Mesendoderm (in vitro differentiated cells): ENCODE data around the gene SLCO4A1.

Experiments
- DNase-seq: peaks from one replicate; pipeline ENCODE4 v3.0.0; 2013
- H2AK5ac ChIP-seq: 2 replicates; pipeline ENCODE4 v1.6.1; 2013; ENCODE audit warnings: low read length, inconsistent platforms
- H2BK120ac ChIP-seq: 2 replicates; pipeline ENCODE4 v1.6.1; 2013; ENCODE audit warnings: low read depth, mild to moderate bottlenecking, low read length, moderate library complexity, mixed read lengths
- H2BK15ac ChIP-seq: replicated peaks from 2 replicates; pipeline ENCODE4 v1.6.1; 2013; ENCODE audit warnings: low read depth, mild to moderate bottlenecking, moderate library complexity
- H2BK5ac ChIP-seq: 2 replicates; pipeline ENCODE4 v1.6.1; 2013; ENCODE audit warnings: low read length, inconsistent platforms
- H3K18ac ChIP-seq: 2 replicates; pipeline ENCODE4 v1.6.1; 2013; ENCODE audit warnings: mild to moderate bottlenecking, low read length, mixed read lengths
- H3K23ac ChIP-seq: one replicate; pipeline ENCODE4 v1.6.1; 2013; ENCODE audit warnings: low read length
- H3K27ac ChIP-seq: 2 replicates; pipeline ENCODE4 v1.5.1; 2013; ENCODE audit warnings: low read depth, mild to moderate bottlenecking, inconsistent platforms, low read length, moderate library complexity
- H3K27me3 ChIP-seq: 2 replicates; pipeline ENCODE4 v1.6.1; 2013; ENCODE audit warnings: low read length, control low read depth, mild to moderate bottlenecking, inconsistent platforms; ENCODE audit not compliant: insufficient read depth, poor library complexity
- H3K36me3 ChIP-seq: 2 replicates; pipeline ENCODE4 v1.6.1; 2013; ENCODE audit warnings: low read length, inconsistent platforms; ENCODE audit not compliant: control insufficient read depth, insufficient read depth
- H3K4ac ChIP-seq: one replicate; pipeline ENCODE4 v1.6.1; 2013; ENCODE audit warnings: low read depth, mild to moderate bottlenecking, low read length, moderate library complexity
- H3K4me1 ChIP-seq: 2 replicates; pipeline ENCODE4 v1.6.1; 2013; ENCODE audit warnings: low read depth, low read length, inconsistent platforms; ENCODE audit not compliant: control insufficient read depth
- H3K4me2 ChIP-seq: 2 replicates; pipeline ENCODE4 v1.6.1; 2013; ENCODE audit warnings: low read length
- H3K4me3 ChIP-seq: 2 replicates; pipeline ENCODE4 v1.5.1; 2013; ENCODE audit warnings: mild to moderate bottlenecking, low read length
- H3K56ac ChIP-seq: one replicate; pipeline ENCODE4 v1.6.1; 2013; ENCODE audit warnings: low read length
- H3K79me1 ChIP-seq: 2 replicates; pipeline ENCODE4 v1.6.1; 2013; ENCODE audit warnings: low read length, inconsistent platforms
- H3K79me2 ChIP-seq: 2 replicates; pipeline ENCODE4 v1.6.1; 2013; ENCODE audit warnings: mild to moderate bottlenecking, low read length; ENCODE audit not compliant: control insufficient read depth, insufficient read depth
- H3K9ac ChIP-seq: 2 replicates; pipeline ENCODE4 v1.6.1; 2013; ENCODE audit warnings: low read length, inconsistent platforms
- H4K5ac ChIP-seq: one replicate; pipeline ENCODE4 v1.6.1; 2013; ENCODE audit warnings: low read length
- H4K8ac ChIP-seq: one replicate; pipeline ENCODE4 v1.6.1; 2013; ENCODE audit warnings: low read depth, mild to moderate bottlenecking, control low read depth, low read length, moderate library complexity
- WGBS: extraction: QIAGEN DNeasy Blood & Tissue Kit; methylation state at CpG from one replicate; pipeline ENCODE4 v1.1.7; 2013; ENCODE audit warnings: low lambda C conversion rate, missing lambda C conversion rate; ENCODE audit not compliant: insufficient coverage; ENCODE audit errors: extremely low coverage; 5-methylcytosine and 5-hydroxymethylcytosine counted together

SLCO4A1 gene

DNA sequence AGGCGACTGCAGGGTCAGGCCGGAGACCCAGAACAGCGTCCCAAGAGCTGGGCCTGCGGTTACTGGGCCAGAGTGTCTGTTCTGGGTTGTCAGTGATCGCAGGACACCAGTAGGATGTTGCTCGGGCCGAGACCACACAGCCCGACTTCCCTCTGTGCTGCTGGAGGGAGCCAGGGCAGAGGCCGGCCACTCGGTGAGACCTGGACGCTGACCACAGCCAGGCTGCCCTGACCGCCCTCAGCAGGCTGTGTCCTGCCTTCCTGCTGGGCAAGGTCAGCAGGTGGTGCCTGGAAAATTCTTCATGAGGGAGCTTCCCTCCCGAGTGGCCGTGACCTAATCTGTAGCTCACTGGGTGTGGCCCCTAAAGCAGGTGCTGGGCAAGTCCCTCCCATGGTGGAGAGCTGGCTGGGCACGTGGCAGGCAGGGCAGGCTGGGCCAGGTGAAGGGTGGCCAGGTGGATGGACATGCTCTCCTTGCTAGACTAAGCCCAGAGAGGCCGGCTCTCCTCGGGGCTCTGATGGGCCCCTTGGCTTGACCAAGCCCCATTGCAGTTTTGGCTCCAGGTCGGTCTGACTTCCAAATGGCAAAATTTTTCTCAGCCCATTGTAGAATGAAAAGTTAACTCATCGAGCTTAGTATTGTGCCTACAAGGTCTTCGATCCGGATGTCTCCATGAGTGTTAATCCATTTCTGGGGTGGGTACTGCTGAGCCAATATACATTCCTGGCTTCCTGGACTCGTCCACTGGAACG is 1.9 kb downstream of the SLCO4A1 start:
- no peak overlapping the region for H2BK15ac ChIP-seq
- H3K56ac ChIP-seq, result no peak overlapping the region
- no peak overlapping the region for H2BK5ac ChIP-seq
- H3K4me2 ChIP-seq, result no peak overlapping the region
- H3K4me3 ChIP-seq, result no peak overlapping the region
- DNase-seq, result no peak
- H2BK120ac ChIP-seq, result no peak overlapping the region
- H2AK5ac ChIP-seq, result no peak overlapping the region
- H3K4me1 ChIP-seq, result no peaks in the 10 kb centered on the region
- no peak overlapping the region for H4K5ac ChIP-seq
- H3K27ac ChIP-seq, result no peak overlapping the region
- H3K18ac ChIP-seq, result no peak overlapping the region
- H3K9ac ChIP-seq, result no peak overlapping the region
- H4K8ac ChIP-seq, result no peak overlapping the region
- H3K79me1 ChIP-seq, result no peaks in the 10 kb centered on the region
- no peaks in the 10 kb centered on the region for H3K79me2 ChIP-seq
- H3K27me3 ChIP-seq, result peaks cover 8% of the 10 kb centered on the region
- H3K4ac ChIP-seq, result no peak overlapping the region
- H3K23ac ChIP-seq, result no peak overlapping the region
- no CpG with 5 or more reads among the region's 23 CpGs for WGBS
- no peaks in the 10 kb centered on the region for H3K36me3 ChIP-seq

DNA sequence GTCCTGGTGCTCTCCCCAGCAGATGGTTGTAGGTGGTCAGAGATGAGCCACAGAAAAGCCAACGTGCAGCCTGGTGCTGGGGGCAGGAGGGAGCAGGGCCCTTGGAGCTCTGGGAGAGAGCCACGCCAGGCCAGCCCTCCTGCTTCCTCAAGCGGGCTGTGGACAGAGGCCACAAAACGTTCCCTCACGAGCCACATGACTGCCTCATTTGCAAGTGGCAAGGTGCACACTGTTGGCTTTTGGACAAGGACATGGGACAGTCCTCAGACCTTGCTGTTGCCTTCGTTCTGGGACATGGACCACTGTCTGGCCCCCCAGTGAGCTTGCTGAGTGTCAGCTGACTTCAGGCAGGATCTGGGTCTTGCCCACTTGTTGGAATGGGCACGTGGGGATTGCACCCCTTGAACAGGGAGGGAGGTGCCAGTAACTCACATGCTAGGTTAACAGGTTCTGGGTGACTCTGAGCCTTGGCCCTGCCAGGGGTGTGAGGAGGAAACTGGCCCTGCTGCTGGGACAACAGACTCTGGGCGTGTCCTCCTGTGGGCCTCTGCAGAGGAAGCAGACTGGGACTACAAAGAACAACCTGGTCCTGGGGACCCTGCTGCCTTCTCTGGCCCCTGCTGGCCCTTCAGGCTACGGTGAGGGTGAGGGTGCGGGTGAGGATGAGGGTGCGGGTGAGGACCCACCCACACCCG is 2.6 kb downstream of the SLCO4A1 start:
- Histone ChIP-seq H3K4me3 (no peak overlapping the region), H3K4ac (no peak overlapping the region), H3K9ac (no peak overlapping the region), H2BK120ac (no peak overlapping the region), H3K27ac (no peak overlapping the region), H3K56ac (no peak overlapping the region), H3K4me1 (no peaks in the 10 kb centered on the region), H3K23ac (no peak overlapping the region), H3K79me1 (no peaks in the 10 kb centered on the region), H4K8ac (no peak overlapping the region), H4K5ac (no peak overlapping the region), H2BK5ac (no peak overlapping the region), H3K18ac (no peak overlapping the region), H3K4me2 (no peak overlapping the region), H3K79me2 (no peaks in the 10 kb centered on the region), H2AK5ac (no peak overlapping the region), H3K36me3 (no peaks in the 10 kb centered on the region), H2BK15ac (no peak overlapping the region), H3K27me3 (peaks cover 8% of the 10 kb centered on the region)
- no peak for DNase-seq
- WGBS, result no CpG with 5 or more reads among the region's 12 CpGs

DNA sequence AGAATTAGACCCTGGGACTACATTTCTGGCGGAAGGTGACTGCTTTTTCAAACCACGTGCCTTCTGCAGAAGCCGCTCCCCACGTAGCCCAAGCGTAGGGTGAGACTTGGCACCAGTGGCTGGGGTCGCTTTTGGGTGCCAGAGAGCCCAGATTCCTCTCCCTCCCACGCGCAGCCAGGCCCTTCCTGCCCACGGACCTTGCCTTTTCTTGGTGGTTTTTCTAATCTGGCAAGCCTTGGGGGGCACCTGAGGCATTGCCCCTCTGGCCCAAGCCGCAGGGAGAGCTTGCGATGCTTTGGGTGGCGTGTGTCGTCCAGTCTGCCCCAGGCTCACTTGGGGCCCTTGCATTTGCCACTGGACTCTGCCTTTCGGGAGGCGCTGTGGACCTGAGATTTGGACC is 3.3 kb downstream of the SLCO4A1 start:
- Histone ChIP-seq H4K5ac (no peak overlapping the region), H3K4me1 (no peaks in the 10 kb centered on the region), H2AK5ac (no peak overlapping the region), H3K36me3 (no peaks in the 10 kb centered on the region), H3K27ac (no peak overlapping the region), H3K79me2 (no peaks in the 10 kb centered on the region), H3K4me3 (no peak overlapping the region), H4K8ac (no peak overlapping the region), H3K27me3 (peaks cover 8% of the 10 kb centered on the region), H3K79me1 (no peaks in the 10 kb centered on the region), H3K23ac (no peak overlapping the region), H3K4me2 (no peak overlapping the region), H3K56ac (no peak overlapping the region), H3K4ac (no peak overlapping the region), H2BK5ac (no peak overlapping the region), H2BK15ac (no peak overlapping the region), H3K9ac (no peak overlapping the region), H3K18ac (no peak overlapping the region), H2BK120ac (no peak overlapping the region)
- DNase-seq, result no peak
- no CpG with 5 or more reads among the region's 15 CpGs for WGBS

DNA sequence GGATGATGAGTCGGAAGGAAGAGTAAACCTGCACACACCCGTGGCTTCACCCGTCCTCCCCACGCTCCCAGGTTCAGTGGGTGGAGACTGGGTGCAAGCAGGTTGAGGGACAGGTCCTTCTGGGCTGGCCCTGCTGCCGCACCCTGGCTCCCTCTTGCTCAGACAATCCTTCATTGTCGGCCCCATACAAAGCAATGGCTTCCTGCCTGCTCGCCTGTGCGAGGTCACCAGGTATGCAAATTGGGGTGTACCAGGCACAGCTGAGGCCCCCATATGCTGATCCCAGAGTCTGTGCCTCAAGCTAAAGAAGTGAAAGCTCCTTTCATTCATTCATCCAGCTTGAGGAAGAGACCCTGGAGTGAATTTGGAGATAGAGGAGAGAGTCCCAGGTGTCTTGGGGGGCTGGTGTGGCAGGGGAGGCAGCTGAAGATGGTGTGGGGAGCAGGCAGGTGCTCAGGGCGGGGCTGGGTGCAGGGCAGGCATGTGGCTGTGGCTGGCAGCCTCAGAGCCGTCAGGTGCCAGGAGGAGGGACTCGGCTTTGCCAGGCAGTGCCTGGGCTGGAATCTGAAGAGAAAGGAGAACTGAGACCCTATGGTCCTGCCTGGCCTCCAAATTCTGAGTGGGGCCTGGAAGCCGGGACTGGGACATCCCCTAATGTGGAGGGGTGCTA is 4.7 kb downstream of the SLCO4A1 start:
- H2BK15ac ChIP-seq, result no peak overlapping the region
- no peak overlapping the region for H3K56ac ChIP-seq
- DNase-seq, result no peak
- H3K79me2 ChIP-seq, result no peaks in the 10 kb centered on the region
- no peaks in the 10 kb centered on the region for H3K36me3 ChIP-seq
- no peak overlapping the region for H2BK5ac ChIP-seq
- H3K4me1 ChIP-seq, result peaks cover 2% of the 10 kb centered on the region
- H4K5ac ChIP-seq, result no peak overlapping the region
- H3K4ac ChIP-seq, result no peak overlapping the region
- no peak overlapping the region for H3K4me2 ChIP-seq
- no peak overlapping the region for H3K9ac ChIP-seq
- H3K23ac ChIP-seq, result no peak overlapping the region
- no peak overlapping the region for H2BK120ac ChIP-seq
- no peaks in the 10 kb centered on the region for H3K79me1 ChIP-seq
- no peak overlapping the region for H3K27ac ChIP-seq
- no peak overlapping the region for H2AK5ac ChIP-seq
- no peak overlapping the region for H4K8ac ChIP-seq
- H3K27me3 ChIP-seq, result peaks cover 7% of the 10 kb centered on the region
- no peak overlapping the region for H3K4me3 ChIP-seq
- H3K18ac ChIP-seq, result no peak overlapping the region
- no CpG with 5 or more reads among the region's 12 CpGs for WGBS

DNA sequence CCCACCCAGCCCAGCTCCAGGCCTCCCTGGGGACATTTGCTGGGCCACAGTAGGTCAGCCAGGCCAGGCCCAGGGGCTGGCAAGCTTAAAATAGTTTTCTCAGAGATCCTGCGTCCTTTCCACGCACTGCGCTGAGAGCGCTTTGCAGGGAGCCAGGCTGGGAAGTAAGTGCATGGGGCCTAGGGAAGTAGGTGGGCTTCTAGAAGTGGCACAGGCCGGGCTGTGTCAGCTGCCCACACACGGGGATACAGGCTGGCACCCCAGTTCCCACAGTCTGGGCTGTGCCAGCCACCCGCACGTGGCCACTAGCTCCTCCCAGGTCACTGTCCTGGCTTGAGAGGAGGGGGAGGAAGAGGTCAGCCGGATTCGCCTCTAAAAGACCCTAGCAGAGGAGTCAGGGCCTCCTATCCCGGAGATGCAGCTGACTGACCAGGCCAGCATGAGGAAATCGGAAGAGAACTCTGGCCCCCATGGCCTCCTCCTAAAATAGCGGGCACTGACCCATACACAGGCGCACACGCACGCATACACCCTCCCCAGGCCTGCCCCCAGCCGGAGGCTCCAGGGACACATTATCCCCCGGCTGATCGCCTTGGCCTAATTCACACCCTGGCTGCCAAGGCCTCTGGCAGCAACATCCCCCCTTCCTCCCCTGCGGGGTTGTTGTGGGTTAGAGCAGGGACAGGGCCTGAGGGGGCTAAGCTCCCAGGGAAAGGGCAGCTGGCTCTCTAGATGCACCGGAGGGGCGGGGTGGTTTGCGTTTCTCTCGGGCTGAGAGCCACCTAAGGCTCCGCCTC is 5.4 kb downstream of the SLCO4A1 start:
- H3K56ac ChIP-seq, result no peak overlapping the region
- H3K4me2 ChIP-seq, result no peak overlapping the region
- no peak overlapping the region for H2BK5ac ChIP-seq
- H3K9ac ChIP-seq, result no peak overlapping the region
- no peak overlapping the region for H3K23ac ChIP-seq
- peaks cover 2% of the 10 kb centered on the region for H3K4me1 ChIP-seq
- DNase-seq, result peak; percentile 44
- H3K27ac ChIP-seq, result no peak overlapping the region
- H3K36me3 ChIP-seq, result no peaks in the 10 kb centered on the region
- H3K27me3 ChIP-seq, result peaks cover 6% of the 10 kb centered on the region
- H3K79me1 ChIP-seq, result no peaks in the 10 kb centered on the region
- H3K79me2 ChIP-seq, result no peaks in the 10 kb centered on the region
- no CpG with 5 or more reads among the region's 25 CpGs for WGBS
- no peak overlapping the region for H2AK5ac ChIP-seq
- H3K4ac ChIP-seq, result no peak overlapping the region
- no peak overlapping the region for H4K5ac ChIP-seq
- H4K8ac ChIP-seq, result no peak overlapping the region
- H2BK120ac ChIP-seq, result no peak overlapping the region
- H3K4me3 ChIP-seq, result no peak overlapping the region
- no peak overlapping the region for H3K18ac ChIP-seq
- no peak overlapping the region for H2BK15ac ChIP-seq
